Panc1 (cell line): ENCODE measurements around the gene CCL22.

Source experiments
- CTCF ChIP-seq: fragments of 450-650 bp; IDR thresholded peaks from 2 replicates; pipeline ENCODE4 v1.5.1; 2017; ENCODE audit warnings: mild to moderate bottlenecking
- SIN3A ChIP-seq: IDR thresholded peaks from 2 replicates; pipeline ENCODE4 v1.6.1; 2012; ENCODE audit warnings: low read depth, mild to moderate bottlenecking, low read length, moderate library complexity, borderline replicate concordance; ENCODE audit not compliant: insufficient read depth
- TCF7L2 ChIP-seq: IDR thresholded peaks from 2 replicates; pipeline ENCODE4 v1.6.1; 2011; ENCODE audit warnings: mild to moderate bottlenecking, low read depth, low read length, inconsistent platforms

- no peak for TF ChIP-seq SIN3A
- TF ChIP-seq CTCF = no peak
- no peak for TF ChIP-seq TCF7L2
Observed at GRCh38 chr16:57401943-57402640, 43.5 kb downstream of the CCL22 start.
